ENCODE results near the gene ZNF48. TPM values are rescaled to one million over a fixed set of nuclear protein-coding genes. Genes with fewer than 3 reads are reported as not detected.
A peak's percentile ranks its signal among the peaks of the same experiment; 100 is the strongest.

ZNF48 gene
- polyA plus RNA-seq, 1 of the 3 experiments (the other 2 are of a cell fraction), result 8.8 TPM

DNA sequence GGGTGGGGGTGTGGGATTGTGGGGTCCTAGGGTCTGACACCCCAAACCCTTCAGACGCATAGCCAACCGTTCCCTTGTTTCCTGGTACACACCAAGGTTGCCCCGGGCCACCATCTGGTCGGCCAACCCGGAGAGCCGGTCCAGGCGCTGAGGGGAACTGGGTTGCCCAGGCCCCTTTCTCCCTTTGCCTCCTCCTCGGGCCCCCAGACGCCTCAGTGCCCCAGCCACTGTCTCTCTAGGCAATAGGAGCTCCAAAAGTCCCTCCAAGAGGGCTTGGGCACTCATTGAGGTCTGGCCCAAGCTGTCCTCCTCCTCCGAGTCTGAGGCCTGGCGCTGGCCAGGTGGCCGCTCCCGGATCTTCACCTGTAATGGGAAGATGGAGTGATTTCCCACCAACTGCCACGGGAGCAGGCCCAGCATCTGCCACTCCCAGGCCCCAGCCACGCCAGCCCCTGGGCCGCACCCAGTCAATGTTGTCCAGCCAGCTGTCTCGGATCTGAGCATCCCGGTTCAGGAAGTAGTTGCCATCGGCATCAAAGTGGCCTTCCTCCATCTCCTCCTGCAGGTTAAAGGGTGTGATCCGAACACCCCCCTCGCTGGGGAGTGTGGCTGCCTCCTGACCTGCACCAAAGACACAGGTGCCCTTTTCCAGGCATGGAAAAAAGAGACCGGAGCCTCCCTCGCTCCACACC, 41.6 kb upstream of the ZNF48 start:
- Histone ChIP-seq H3K4me1 (ENCODE audit: control insufficient read depth in 1 of 2, insufficient read depth in 2 of 2, low read depth in 1 of 2, low read length in 1 of 2) (peaks cover 34 to 39% of the 10 kb centered on the region in 2 experiments), H3K9ac (peak overlapping the region; percentile 96), H3K4me2 (peak overlapping the region; percentile 96), H3K27ac (ENCODE audit: low read depth in 2 of 2, low read length in 1 of 2) (peak overlapping the region in 1 of 2 experiments; percentile 99; a peak in 2 of 4 replicates), H3K4me3 (ENCODE audit: low read depth in 2 of 2, low read length in 1 of 2) (peak overlapping the region; percentile 93 to 99), H3K27me3 (ENCODE audit: insufficient read depth) (no peaks in the 10 kb centered on the region), H3K9me3 (no peaks in the 10 kb centered on the region), H3K36me3 (replicated peaks in 1 of 2; ENCODE audit: control insufficient read depth in 1 of 2, insufficient read depth in 2 of 2, low read length in 1 of 2) (peaks cover 22 to 54% of the 10 kb centered on the region in 2 experiments), H3K9me2 (no peaks in the 10 kb centered on the region), H2AFZ (ENCODE audit: low read depth) (no peak overlapping the region), H3K79me2 (ENCODE audit: insufficient read depth) (peaks cover 26% of the 10 kb centered on the region), H3F3A (replicated peaks; ENCODE audit: insufficient read depth) (peaks cover 13% of the 10 kb centered on the region), H4K20me1 (ENCODE audit: insufficient read depth) (peaks cover 21% of the 10 kb centered on the region)
- WGBS (ENCODE audit: low lambda C conversion rate), result 79% methylated on average over 18 of the region's 23 CpGs
- ChIA-PET CTCF (interaction anchor here (1.2 to 3.6 kb wide), 5 partner anchors 12 to 94 kb away, joined by 4 to 23 read pairs (median 7); partner anchors contain the start of gene ZNF771), POLR2A (interaction anchor here (0.7 to 1.6 kb wide), 4 partner anchors 9 to 53 kb away, joined by 3 to 18 read pairs (median 4); partner anchors contain the start of gene ZNF771)
- no peak for DNase-seq
- TF ChIP-seq, protein P1, sequence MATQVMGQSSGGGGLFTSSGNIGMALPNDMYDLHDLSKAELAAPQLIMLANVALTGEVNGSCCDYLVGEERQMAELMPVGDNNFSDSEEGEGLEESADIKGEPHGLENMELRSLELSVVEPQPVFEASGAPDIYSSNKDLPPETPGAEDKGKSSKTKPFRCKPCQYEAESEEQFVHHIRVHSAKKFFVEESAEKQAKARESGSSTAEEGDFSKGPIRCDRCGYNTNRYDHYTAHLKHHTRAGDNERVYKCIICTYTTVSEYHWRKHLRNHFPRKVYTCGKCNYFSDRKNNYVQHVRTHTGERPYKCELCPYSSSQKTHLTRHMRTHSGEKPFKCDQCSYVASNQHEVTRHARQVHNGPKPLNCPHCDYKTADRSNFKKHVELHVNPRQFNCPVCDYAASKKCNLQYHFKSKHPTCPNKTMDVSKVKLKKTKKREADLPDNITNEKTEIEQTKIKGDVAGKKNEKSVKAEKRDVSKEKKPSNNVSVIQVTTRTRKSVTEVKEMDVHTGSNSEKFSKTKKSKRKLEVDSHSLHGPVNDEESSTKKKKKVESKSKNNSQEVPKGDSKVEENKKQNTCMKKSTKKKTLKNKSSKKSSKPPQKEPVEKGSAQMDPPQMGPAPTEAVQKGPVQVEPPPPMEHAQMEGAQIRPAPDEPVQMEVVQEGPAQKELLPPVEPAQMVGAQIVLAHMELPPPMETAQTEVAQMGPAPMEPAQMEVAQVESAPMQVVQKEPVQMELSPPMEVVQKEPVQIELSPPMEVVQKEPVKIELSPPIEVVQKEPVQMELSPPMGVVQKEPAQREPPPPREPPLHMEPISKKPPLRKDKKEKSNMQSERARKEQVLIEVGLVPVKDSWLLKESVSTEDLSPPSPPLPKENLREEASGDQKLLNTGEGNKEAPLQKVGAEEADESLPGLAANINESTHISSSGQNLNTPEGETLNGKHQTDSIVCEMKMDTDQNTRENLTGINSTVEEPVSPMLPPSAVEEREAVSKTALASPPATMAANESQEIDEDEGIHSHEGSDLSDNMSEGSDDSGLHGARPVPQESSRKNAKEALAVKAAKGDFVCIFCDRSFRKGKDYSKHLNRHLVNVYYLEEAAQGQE (IDR thresholded peaks at IDR 0.05; ENCODE audit: low read depth, low read length), result no peak
- TF ChIP-seq FOXJ3 (CRISPR knock-in tag; IDR thresholded peaks at IDR 0.05) (no peak), EP300 (IDR thresholded peaks at IDR 0.05; ENCODE audit: borderline replicate concordance in 1 of 2, low read depth in 1 of 2, low read length in 1 of 2) (no peak), MEF2A (IDR thresholded peaks at IDR 0.05; ENCODE audit: borderline replicate concordance, low read depth) (no peak), TCF12 (IDR thresholded peaks at IDR 0.05) (no peak), RFX5 (IDR thresholded peaks at IDR 0.05; ENCODE audit: low read length) (no peak), SMC3 (IDR thresholded peaks at IDR 0.05; ENCODE audit: low read depth, low read length) (no peak), GATA2 (CRISPR knock-in tag; IDR thresholded peaks at IDR 0.05) (no peak), JUND (IDR thresholded peaks at IDR 0.05) (no peak), GABPA (IDR thresholded peaks at IDR 0.05; ENCODE audit: low read depth) (no peak)
- TF ChIP-seq, protein P2, sequence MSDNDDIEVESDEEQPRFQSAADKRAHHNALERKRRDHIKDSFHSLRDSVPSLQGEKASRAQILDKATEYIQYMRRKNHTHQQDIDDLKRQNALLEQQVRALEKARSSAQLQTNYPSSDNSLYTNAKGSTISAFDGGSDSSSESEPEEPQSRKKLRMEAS (IDR thresholded peaks at IDR 0.05; ENCODE audit: low read depth), result no peak
- TF ChIP-seq, protein P3, sequence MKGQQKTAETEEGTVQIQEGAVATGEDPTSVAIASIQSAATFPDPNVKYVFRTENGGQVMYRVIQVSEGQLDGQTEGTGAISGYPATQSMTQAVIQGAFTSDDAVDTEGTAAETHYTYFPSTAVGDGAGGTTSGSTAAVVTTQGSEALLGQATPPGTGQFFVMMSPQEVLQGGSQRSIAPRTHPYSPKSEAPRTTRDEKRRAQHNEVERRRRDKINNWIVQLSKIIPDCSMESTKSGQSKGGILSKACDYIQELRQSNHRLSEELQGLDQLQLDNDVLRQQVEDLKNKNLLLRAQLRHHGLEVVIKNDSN (IDR thresholded peaks at IDR 0.05; ENCODE audit: borderline replicate concordance, low read depth), result no peak
- TF ChIP-seq, protein P4, sequence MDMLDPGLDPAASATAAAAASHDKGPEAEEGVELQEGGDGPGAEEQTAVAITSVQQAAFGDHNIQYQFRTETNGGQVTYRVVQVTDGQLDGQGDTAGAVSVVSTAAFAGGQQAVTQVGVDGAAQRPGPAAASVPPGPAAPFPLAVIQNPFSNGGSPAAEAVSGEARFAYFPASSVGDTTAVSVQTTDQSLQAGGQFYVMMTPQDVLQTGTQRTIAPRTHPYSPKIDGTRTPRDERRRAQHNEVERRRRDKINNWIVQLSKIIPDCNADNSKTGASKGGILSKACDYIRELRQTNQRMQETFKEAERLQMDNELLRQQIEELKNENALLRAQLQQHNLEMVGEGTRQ (IDR thresholded peaks at IDR 0.05; ENCODE audit: borderline replicate concordance, low read depth, low read length), result no peak

Measured in SK-N-SH (cell line).